ENCODE data around the gene ZCCHC8.

DNA sequence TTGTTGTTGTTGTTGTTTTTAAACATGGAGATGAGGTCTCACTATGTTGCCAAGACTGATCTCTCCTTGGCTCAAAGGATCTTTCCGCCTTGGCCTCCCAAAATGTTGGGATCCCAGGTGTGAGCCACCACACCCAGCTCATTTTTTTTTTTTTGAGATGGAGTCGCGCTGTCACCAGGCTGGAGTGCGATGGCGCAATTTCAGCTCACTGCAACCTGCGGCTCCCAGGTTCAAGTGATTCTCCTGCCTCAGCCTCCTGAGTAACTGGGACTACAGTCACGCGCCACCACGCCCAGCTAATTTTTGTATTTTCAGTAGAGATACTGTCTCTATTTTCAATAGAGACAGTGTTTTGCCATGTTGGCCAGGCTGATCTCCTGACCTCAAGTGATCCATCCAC is 73.3 kb downstream of the ZCCHC8 start:
- TF ChIP-seq, protein P1, sequence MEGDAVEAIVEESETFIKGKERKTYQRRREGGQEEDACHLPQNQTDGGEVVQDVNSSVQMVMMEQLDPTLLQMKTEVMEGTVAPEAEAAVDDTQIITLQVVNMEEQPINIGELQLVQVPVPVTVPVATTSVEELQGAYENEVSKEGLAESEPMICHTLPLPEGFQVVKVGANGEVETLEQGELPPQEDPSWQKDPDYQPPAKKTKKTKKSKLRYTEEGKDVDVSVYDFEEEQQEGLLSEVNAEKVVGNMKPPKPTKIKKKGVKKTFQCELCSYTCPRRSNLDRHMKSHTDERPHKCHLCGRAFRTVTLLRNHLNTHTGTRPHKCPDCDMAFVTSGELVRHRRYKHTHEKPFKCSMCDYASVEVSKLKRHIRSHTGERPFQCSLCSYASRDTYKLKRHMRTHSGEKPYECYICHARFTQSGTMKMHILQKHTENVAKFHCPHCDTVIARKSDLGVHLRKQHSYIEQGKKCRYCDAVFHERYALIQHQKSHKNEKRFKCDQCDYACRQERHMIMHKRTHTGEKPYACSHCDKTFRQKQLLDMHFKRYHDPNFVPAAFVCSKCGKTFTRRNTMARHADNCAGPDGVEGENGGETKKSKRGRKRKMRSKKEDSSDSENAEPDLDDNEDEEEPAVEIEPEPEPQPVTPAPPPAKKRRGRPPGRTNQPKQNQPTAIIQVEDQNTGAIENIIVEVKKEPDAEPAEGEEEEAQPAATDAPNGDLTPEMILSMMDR (IDR thresholded peaks at IDR 0.05) = no peak
- TF ChIP-seq POLR2A (IDR thresholded peaks at IDR 0.05) (no peak), POLR2AphosphoS5 (IDR thresholded peaks at IDR 0.05) (no peak)
